AG04449 (cell line): Measurements from ENCODE around the gene ATP2B1.

Source experiments
- CTCF ChIA-PET: fragments of 350-600 bp; formaldehyde crosslinking; extraction: SDS; loops from one replicate; lab custom pipeline; 2021; ENCODE audit warnings: antibody characterized with exemption; lab: Yijun Ruan, JAX
- POLR2A ChIA-PET: fragments of 400-600, 350-600 bp; formaldehyde crosslinking; extraction: SDS; loops from one replicate; lab custom pipeline; 2020; ENCODE audit warnings: antibody characterized with exemption, inconsistent platforms; lab: Yijun Ruan, JAX
- DNase-seq: peaks from one replicate; pipeline ENCODE4 v3.0.0-alpha.2; 2010; ENCODE audit warnings: low read depth, low spot score
- H3K4me3 ChIP-seq: 2 replicates; pipeline ENCODE4 v1.5.1; 2011; ENCODE audit warnings: low read depth, mild to moderate bottlenecking, control low read depth, low read length
- TF ChIP-seq, protein P1 (sequence below): IDR thresholded peaks from one replicate; pipeline ENCODE4 v1.5.1; 2011; ENCODE audit warnings: mild to moderate bottlenecking, moderate library complexity, low read length, control low read depth, inconsistent platforms; ENCODE audit not compliant: insufficient read depth; ENCODE audit errors: missing control alignments

The ATP2B1 gene

GRCh38 chr12:89575374-89575773 lies 133.3 kb downstream of the ATP2B1 start:
- ChIA-PET CTCF (no interaction called here), POLR2A (no interaction called here)
- no peak overlapping the region for H3K4me3 ChIP-seq
- DNase-seq = no peak
- TF ChIP-seq, protein P1, sequence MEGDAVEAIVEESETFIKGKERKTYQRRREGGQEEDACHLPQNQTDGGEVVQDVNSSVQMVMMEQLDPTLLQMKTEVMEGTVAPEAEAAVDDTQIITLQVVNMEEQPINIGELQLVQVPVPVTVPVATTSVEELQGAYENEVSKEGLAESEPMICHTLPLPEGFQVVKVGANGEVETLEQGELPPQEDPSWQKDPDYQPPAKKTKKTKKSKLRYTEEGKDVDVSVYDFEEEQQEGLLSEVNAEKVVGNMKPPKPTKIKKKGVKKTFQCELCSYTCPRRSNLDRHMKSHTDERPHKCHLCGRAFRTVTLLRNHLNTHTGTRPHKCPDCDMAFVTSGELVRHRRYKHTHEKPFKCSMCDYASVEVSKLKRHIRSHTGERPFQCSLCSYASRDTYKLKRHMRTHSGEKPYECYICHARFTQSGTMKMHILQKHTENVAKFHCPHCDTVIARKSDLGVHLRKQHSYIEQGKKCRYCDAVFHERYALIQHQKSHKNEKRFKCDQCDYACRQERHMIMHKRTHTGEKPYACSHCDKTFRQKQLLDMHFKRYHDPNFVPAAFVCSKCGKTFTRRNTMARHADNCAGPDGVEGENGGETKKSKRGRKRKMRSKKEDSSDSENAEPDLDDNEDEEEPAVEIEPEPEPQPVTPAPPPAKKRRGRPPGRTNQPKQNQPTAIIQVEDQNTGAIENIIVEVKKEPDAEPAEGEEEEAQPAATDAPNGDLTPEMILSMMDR = no peak

- ChIA-PET CTCF (no interaction called here), POLR2A (no interaction called here)
- no peak for DNase-seq
- H3K4me3 ChIP-seq = no peak overlapping the region
- TF ChIP-seq, protein P1 = no peak
Observed at GRCh38 chr12:89574736-89575208, 133.9 kb downstream of the ATP2B1 start.

DNA sequence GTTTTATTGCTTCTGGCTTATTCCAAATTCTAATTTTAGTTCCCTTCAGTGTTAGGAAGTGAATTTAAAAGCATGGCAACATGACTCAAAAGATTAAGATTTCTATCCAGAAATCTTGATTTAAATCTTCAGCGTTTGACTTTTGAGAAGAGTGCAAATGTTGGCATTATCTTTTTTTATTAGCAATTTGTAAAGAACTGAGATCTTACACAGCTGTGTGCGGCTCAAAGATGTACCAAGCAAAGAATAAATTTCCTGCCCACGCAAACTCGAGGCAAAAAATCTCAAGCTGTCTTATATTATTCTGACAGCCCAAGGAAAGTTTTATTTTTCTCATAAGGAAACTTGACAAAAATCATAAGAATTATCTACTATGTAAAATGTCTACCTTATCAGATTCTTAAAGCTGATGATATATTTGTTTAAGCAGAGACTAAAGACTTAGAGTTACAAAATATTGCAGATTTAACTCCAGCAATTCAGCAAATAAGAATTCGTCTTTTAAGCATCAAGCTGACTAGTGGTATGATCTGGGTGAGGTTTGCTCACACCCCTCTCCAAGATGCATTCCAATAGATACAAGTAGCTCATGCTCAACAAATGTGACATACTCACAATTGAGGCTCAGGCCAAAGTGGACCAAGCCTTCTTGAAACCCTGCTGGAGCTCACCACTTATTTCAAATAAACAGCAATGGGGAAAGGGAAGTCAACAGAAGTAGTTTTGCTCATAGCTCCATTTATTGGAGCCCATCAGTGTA lies 135.4 kb downstream of the ATP2B1 start:
- DNase-seq = no peak
- H3K4me3 ChIP-seq = no peak overlapping the region
- POLR2A ChIA-PET = no interaction called here
- CTCF ChIA-PET = interaction anchor here (0.8 kb wide), 1 partner anchor 8 kb away, joined by 3 read pairs; no protein-coding TSS in a partner anchor
- TF ChIP-seq, protein P1 = no peak

DNA sequence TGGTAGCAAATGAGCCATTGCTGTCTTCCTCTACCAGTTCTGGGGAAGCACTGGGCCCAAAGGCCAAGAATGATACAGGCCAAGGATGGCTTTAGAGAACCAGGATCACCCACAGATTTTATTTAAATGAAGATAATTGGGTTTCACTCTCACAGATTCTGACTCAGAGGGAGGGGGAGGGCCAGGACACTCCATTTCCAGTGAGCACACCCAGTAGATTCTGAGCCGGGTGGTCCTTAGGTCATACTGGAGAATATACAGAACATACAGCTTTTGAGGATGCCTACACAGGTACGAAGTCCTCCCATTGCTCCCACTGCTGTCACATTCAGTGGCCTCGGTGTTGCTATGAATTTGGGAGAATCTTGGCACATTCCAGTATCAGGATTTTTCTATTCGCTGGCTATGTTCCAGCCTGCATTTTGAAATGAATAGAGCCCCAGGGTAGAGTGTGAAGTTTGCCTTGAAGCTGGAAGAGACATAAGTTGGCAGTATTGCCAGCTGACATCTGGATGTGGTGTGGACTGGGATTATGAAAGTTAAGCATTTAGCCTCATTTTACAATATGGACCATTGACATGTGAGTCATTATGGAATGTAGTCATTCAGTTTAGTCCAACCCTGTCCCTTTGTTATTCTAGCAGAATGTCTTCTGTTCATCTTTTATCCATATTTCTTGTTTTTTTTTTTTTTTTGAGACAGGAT lies 137.0 kb downstream of the ATP2B1 start:
- CTCF ChIA-PET = interaction anchor here (1.5 kb wide), 1 partner anchor 28 kb away, joined by 5 read pairs; no protein-coding TSS in a partner anchor
- no peak overlapping the region for H3K4me3 ChIP-seq
- TF ChIP-seq, protein P1 = no peak
- POLR2A ChIA-PET = no interaction called here
- no peak for DNase-seq

DNA sequence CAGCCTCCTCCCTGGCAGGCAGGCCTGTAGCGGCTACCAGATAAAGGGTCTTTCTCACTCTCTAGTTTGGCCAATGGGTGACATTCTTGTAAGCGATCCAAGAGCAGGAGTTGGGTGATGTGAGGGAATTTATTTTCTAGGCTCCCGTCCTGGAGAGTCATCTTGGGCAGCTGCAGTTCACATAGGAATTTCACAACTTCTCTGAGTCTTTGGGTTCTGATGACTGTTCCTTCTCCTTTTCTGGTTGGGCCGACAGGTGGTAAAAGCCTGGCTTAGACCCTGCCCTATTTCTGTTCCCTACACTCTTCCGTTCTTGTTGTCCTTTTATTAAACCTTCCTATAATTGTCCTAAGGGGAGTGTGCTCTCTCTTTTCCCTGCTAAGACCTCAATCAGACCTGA lies 140.2 kb downstream of the ATP2B1 start:
- CTCF ChIA-PET = no interaction called here
- POLR2A ChIA-PET = no interaction called here
- TF ChIP-seq, protein P1 = no peak
- no peak overlapping the region for H3K4me3 ChIP-seq
- no peak for DNase-seq

DNA sequence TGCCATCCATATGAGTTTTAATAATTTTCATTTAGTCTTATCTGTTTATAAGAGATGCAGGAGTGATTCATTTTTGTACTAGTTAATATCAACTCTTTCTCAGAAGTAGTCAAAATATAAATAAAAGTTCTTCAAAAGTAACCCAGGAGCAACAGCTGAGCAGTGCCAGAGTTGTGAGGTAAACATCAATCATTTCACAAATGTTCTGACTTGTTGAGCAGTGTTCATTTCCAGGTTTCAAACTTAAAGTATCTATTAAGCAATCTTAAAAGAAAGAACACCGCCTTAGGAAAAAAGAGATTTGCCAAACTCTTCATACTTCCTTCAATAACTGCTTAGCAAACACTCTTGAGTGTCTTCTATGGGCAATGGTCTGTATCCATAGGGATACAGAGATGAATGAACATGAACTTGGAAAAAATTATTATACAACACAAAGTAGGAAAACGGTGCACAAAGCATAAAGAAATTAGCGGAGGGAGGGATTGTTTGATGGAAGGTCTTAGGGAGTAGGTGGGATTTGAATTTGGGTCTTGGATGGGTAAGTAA lies 140.9 kb downstream of the ATP2B1 start:
- H3K4me3 ChIP-seq = no peak overlapping the region
- ChIA-PET CTCF (no interaction called here), POLR2A (no interaction called here)
- DNase-seq = no peak
- TF ChIP-seq, protein P1 = no peak
